HG03521 (cell line): ENCODE data around the gene WIPF3.

ENCODE experiments used
- ATAC-seq: cut with Tn5 transposase; IDR thresholded peaks from one replicate; pipeline ENCODE4 v1.9.1; 2021; ENCODE audit warnings: mild to moderate bottlenecking, moderate library complexity; ENCODE audit not compliant: unreplicated experiment

WIPF3 gene, protein sequence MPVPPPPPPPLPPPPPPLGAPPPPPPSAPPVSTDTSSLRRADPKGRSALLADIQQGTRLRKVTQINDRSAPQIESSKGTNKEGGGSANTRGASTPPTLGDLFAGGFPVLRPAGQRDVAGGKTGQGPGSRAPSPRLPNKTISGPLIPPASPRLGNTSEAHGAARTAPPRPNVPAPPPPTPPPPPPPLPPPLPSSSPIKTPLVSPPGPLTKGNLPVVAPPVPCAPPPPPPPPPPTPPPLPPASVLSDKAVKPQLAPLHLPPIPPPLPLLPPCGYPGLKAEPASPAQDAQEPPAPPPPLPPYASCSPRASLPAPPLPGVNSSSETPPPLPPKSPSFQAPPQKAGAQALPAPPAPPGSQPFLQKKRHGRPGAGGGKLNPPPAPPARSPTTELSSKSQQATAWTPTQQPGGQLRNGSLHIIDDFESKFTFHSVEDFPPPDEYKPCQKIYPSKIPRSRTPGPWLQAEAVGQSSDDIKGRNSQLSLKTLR

DNA sequence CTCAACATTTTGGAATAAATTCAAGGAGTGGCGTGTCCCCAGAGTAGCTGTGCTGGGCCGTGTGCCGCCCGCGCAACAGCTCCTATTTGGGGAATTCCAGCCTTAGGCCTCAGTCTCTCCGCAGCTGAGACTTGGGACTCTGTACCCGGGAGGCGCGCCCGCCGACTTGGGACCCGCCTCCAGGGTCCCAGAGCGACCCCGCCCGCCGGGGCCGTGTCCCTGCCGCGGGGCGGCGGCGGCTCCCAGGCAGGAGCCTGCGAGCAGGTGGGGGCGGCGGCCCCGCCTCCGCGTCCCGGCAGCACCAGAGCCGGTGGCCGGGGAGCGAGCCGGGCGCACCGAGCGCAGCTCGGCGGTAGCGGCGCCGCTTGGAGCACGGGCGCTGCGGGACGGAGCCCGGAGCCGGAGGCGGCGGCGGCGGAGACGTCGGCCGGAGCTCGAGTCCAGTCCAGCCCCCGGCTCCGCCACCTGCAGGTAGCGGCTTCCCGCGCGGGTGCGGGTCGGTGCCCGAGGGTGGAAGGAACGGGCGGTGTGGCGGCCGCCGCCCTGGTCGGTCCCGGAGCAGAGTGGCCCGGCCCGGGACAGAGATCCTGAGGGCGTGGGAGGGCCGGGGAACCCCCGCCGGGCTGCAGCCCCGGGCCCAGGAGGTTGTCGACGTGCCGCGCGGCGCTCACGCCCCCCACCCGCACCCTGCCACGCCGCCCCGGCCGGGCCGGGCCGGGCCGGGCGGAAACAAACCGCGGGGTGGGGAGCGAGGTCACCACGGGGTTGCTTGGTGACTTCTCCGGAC lies at the start of gene WIPF3:
Gene WIPF3 (plus strand): TSS at position 301 of the 787 bp plus-strand sequence. CDS start 28,217 bp downstream, outside the sequence.
- peak; percentile 45 for ATAC-seq

DNA sequence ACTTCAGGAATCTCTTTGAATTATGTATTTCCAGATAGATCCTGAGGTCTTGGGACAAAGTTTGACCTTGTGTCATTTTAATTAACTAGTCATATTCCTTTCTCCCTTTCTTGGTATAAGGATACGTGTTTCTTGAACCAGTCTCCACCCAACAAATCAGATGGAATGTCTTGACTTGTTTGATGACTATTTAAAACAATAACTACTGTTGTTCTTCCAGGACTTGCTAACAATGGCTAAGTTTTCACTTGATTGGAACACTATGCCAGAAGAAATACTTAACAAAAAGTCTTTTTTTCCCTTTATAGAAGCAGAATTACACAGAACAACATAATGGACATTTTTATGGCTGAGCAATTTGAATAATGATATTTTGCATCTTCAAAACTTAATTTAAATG lies 43.0 kb upstream of the WIPF3 start:
- ATAC-seq = no peak

DNA sequence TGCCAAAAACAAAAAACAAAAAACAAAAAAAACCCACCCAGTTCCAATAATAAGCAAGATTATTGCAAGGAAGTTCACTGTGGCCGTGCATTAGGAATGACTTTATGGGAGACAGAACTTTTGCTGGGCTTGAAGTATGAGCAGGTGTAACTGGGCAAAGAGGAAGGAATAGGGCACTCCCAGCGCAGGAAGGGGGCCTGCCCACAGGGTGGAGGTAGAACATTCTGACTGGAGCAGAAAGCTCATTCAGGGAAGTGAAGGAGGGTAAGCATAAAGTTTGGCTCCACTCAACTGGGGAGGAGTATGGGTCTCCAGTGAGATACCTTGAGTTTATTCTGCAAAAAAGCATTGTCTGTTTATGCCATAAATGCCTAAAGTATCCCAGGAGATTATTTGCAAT lies 42.1 kb upstream of the WIPF3 start:
- no peak for ATAC-seq

DNA sequence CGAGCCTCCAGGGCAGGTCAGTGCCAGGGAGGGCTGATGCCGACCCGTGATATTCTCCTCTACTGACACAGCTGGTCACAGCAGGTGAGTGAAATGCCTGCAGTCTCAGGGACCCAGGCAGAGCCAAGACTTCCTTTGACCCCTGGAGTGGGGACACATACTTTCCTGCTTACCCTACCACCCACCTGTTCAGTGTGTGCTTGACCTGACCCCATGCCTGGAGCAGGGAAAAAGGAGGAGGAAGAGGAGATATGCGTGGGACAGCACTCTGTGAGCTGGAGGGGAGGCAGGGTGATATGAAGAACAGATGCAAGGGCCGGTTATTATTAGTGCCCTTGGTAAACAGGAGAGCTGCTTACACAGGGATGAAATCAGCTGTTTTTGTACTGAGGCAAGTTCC lies 40.8 kb upstream of the WIPF3 start:
- no peak for ATAC-seq

DNA sequence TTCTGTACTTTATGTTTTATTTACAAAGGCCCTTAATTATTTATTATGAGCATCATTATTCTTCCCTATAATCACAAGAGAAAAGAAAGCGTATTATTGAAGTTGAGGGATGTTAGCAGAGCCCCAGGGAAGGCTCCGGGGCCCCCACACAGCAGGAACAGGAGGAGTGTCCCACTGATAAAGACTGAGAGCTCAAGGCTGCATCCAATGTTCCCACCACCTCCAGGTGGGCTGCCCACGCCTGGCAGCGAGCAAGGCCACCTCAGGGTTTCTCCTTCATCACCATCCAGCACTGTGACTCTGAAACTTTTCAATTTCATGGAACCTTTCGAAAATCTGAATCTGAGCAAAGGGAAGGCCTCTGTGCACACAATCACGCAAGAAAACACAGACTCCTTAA lies 35.9 kb upstream of the WIPF3 start:
- ATAC-seq = no peak

DNA sequence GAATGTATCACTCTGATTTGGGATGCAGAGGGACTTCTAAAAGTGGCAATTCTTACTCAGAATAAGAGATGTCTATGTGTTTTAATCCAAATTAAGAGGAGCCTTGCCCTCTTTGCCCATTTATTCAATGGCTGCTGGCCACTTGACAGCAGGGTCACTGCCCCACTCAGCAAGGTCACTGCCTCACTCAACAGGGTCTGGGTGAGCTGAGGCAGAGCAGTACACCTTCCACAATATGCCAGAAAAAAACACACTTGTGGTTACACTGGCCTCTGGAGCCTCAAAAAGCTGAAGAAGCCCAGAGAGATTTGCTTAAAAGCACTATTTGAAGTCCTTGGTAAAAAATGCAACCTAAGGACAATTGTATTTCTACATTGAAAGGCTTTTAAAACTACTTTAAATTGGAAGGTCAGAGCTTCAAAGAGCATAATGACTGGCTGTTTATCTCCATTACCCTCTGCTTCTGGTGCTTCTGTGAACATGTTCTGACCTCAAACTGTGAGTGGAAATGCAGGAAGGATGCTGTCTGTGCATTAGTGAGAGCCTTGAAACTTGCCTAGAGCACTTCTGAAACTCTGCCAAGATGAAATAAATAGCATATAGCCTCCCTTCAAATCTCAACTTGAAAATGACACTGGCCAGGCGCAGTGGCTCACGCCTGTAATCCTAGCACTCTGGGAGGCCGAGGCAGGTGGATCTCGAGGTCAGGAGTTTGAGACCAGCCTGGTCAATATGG lies 35.1 kb upstream of the WIPF3 start:
- ATAC-seq = no peak

DNA sequence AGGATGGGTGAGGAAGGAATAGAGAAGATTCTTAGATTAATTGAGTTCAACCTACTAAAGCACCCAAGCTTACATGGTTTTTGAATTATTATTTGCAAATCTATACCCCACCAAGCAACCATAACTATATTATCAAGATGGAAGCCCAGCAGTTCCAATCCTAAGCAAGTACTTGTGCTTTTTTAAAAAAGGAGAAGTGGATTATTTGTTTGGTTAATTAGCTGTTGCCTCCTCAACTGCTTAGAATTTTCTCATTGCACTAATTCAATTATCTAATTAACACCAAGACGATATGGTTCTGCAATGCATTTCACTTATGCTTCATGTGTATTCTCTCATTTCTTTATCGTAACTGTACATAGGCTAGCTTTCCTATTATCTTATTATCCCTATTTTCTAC lies 27.3 kb upstream of the WIPF3 start:
- ATAC-seq = no peak

DNA sequence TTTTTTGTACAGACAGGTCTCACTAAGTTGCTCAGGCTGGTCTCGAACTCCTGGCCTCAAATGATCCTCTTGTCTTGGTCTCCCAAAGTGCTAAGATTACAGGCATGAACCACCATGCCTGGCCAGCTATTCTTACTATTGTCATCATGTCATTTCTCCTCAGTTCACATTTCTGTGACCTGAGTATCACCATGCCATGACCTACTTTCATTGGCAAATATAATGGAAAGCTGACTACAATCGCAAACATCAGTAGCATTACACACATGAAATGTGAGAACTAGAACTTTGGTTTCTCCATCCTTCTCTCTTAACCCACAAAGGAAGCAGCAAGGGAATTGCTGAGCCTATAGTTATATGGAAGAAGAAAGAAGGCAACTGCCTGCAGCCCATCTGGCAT lies 26.0 kb upstream of the WIPF3 start:
- no peak for ATAC-seq

DNA sequence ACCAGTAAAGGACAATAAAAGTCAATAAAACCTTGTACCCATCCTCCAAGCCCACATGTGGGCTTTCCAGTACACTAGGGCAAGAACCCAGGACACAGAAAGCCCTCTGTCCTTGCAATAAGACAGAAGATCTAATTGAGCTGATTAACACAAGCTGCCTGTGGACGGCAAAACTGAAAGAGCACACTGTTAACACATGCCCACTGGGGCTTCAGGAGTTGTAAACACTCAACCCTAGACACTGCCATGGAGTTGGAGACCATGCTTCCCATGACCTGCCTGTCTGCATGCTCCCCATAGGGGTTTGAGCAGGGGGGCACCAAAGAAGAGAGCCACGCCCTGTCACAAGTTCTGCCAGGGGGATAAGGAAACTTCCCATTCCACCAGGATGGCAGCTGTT lies 22.6 kb upstream of the WIPF3 start:
- no peak for ATAC-seq

DNA sequence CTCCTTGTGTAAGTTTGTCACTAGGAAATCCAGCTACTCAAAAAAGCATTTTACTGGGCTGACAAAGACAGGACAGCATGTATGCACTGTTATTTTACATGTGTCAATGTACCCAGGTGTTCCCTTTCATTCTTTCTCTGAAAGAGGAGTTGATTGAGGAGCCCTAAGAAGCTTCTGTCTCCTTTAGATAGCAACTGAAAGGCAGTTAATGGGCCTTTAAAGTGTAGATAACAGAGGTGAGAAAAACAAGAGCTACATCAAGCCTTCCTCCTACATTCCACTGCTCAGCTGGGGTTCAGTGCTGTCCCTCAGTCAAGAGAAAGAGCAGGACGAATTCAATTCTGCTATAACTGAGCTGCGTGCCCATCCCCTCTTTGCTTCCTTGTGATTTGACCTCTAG lies 12.8 kb upstream of the WIPF3 start:
- ATAC-seq = no peak

DNA sequence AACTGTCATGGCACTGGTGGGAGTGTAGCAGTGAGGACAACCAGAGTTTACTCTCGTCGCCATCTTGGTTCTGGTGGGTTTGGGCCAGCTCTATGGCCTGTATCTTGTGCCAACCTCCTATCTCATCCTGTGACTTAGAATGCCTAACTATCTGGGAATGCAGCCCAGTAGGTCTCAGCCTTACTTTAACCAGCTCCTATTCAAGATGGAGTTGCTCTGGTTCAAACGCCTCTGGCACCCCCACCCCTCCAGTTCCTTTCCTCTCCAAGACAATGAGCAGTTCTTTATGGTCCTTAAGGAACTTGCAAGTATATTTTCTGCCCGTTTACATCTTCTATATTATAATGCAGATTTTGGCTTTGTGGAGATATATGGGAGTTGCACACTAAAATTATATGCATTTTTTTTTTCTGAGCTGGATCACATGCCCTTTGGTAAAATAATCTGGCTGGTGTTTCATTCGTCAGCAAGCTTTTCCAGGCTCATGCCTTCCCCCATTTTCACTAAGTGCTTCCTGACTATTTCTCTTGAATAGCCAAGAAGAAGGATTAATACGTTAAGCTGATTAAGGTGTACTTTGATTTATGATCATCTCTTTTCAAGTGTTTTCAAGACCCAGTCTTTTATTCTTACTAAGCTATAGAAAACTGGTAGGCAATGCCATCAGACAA lies 11.2 kb upstream of the WIPF3 start:
- ATAC-seq = no peak

DNA sequence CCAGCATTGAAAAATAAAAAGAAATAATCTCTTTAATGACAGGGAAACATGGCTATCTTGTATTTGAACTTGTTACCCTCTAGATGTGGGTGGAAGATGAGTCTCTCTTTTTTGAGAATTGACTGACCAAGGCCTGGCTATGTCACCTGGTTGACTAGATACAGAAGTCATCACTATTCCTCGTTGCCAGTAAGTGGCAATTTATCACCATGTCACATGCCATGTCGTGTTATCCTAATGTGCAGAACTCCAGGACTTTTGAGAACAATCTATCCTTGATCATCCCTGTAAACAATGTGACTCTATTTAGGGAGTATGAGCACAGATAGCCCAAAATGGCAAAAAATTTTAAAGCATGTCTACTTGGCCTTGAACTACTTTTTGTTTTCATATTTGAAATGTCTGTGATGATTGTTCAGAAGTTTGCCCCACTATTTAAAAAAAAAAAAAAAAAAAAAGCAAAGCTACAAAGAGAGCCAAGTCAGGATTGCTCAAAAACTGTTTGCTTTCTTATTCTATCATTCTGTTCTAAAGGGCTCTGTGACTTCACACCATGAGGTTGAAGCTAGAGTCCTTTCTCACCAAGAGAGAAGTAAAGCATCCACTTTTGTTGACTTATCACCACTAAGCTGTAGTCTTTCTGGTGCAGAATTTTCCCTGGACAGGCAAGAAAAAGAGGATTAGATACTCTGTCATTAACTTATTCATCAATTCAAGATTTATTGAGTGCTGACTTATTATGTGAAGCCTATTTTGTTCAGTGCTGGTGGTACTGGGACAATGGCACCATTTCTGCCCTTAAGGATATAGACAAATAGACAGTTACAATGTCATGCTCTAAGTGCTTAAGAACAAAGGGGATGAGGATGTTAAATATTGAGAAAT lies 10.4 kb upstream of the WIPF3 start:
- no peak for ATAC-seq

DNA sequence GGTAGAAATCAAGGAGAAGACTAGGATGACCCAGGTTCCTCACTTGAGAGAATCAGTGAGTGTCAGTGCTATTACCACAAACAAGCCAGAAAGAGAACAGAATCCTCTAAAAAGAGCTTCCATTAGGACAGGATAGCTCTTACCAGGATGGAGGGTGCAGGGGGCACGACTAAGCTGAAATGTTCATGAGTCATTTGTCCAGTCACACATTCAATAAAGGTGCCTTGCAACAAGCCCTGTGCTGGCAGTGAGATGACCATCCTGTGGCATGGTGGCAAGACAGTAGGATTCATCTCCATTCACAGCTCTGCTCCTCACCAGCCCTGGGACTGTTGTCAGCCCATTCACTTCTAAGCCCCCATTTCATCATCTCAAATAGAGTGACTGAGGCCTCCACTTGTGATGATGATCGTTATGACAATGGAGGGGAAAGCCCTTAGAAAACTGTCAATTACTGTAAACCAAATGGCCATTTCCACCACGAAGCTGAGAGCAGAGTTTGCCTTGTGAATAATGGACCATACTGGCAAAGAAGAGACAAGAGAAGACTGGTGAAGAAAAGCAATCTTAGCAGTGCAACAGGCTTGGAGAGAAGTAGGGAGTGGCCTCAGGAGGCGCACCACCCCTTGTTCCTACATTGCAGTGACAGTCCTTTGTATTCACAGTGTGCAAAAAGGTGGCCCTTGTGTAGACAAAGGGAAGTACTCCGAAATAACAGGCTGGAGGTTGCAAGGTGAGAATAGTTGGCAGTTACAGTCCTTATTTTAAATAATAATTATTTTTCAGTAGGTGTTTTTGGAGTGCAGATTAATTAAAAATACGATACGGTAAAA lies 9.0 kb upstream of the WIPF3 start:
- no peak for ATAC-seq

DNA sequence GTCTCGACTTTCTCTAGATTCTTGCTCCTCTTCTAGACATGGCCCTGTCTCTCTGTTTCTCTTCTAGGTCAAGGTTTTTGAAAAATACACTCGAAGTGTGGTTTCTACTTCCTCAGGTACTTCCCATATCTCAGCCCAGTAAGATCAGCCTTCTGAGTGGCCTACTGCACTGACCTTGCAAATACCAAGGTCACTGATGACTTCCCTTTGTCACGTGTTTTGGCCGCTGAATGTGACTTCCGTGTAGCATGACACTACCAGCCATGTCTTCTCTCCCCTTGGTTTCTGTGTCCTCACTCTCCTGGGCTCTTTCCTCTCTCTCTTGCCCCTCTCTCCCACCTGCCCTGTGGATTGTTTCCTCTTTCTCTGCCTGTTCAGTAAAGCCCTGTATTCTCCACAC lies 7.9 kb upstream of the WIPF3 start:
- ATAC-seq = no peak

DNA sequence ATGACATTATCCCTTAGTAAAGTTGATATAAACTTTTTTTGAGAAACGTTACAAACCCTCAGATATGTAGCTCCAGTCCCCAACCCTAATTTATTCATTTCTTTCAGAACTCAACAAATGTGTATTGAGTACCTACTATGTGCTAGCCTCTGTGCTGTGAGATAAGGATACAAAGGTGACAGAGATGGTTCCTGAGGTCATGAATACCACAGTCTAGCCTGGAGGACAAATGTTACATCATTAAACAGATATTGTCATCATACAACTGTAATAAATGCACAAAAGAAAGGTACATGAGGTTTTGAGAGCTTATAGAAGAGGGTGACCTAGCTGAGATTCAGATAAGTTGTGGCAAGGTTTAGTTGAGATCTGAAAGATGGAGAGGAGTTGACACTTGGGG lies 4.4 kb upstream of the WIPF3 start:
- no peak for ATAC-seq

DNA sequence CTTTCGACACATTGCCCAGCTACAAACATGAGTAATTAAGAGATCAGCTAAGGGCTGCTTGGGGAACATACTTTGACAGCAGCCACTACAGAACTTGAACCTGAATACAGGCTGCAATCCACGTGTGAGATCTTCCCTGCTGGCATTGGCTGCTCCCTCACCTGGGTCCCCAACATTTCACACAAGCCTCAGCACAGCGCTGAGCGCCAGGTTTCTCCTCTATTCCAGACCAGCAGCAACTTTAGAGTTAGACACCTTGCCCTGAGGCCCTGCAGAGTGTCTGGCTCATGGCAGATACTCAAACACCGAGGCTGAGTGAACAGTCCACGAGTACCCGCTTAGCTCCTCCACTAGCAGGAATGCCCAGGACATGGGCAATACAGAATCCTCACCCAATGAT lies 1.3 kb upstream of the WIPF3 start:
- ATAC-seq = no peak

DNA sequence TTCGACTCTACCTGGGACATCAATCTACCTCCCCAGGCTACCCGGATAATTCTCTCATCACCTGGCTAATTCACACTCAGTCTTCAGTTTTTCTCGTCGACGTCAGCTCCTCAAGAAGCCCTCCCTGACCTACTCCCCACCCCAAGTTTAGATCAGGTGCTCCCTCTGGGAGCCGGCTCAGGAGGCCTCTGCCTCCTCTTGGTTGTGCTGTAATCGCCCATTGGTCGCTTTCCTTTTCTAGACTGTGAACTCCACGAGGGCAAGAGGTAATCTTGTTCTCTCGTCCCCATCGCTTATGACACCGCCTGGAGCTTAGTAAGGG lies 461 bp upstream of the WIPF3 start:
- ATAC-seq = no peak

DNA sequence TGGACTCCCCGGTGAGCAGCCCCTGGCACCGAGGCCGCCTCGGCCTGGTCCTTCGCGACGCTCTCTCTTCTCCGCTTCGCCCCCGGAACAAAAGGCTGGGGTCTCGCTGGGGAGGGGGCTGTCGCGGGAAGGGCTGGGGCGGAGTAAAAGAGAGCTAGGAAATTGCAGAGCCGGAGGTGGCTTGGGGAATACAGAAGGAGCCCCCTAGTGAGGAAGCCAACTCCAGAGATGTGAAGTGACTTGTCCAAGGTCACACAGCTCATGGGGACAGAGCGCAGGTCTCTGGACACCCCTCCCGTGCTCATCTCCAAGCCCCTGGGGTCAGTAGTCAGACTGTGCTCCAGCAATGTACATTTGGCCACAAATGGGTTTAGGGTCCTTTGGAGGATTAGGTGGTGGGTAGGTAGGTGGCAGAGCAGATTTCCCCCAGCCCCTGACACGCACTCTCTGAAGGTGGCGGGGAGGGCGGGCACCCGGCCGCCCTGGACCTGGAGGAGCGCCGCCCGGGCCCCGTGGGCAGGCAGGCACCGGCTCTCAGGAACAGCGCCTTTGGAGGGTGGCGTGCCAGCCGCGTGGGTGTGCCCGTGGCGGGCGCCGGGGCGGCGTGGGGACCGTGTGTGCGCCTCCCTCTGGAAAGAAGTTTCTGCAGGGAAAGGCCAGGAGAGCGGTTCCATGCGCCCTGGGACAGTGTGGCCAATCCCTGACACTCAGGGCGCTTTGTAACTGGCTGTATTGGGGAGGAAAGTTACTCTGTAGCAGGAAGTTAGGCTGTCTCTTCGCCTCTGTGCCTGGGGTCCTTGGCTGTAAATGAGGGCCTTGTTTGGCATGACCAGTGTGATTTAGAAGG lies 910 bp downstream of the WIPF3 start:
- no peak for ATAC-seq
